GM12892 (cell line): Measurements from ENCODE around the gene USP17L12.
"Not testable (repeated sequence)": the region's sequence is repeated elsewhere in the genome, so short reads cannot be mapped to it uniquely, and the experiment has no call there.

ENCODE experiments used
- POLR2AphosphoS5 ChIP-seq: IDR thresholded peaks from 2 replicates; pipeline ENCODE4 v1.6.1; 2011; ENCODE audit warnings: low read depth, low read length, control low read depth
- TAF1 ChIP-seq: IDR thresholded peaks from 2 replicates; pipeline ENCODE4 v1.6.1; 2011; ENCODE audit warnings: low read depth, mild to moderate bottlenecking, control low read depth, low read length, borderline replicate concordance

DNA sequence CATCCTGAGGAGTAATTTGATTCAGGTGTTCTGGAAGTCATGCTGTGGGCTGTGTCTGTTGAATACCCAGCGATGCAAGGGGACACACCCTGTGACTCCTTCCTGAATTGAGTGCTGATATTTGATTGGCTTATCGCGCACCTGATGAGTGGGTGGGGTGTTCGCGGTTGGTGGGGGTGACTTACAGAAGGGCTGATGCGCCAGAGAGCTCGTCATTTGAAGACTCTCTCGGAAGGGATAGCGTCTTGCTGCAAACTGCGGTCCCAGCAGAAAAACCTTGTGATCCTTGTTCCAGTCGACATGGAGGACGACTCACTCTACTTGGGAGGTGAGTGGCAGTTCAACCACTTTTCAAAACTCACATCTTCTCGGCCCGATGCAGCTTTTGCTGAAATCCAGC, 4.8 kb upstream of the USP17L12 start, which contains the start of gene USP17L11:
- not testable (repeated sequence) for TF ChIP-seq POLR2AphosphoS5, TAF1
